HL-60/S4 treated with retinoic acid at 250 ng/mL for 4 days and 3 days (cell line): Measurements from ENCODE around the gene MGAT5B.

Experiments
- in situ Hi-C: fragments of 300-500 bp; cut with MboI; formaldehyde crosslinking; loops from 2 replicates; pipeline ENCODE4 v1.7.0; 2022; ENCODE audit warnings: low sequenced_read_pairs

MGAT5B gene

DNA sequence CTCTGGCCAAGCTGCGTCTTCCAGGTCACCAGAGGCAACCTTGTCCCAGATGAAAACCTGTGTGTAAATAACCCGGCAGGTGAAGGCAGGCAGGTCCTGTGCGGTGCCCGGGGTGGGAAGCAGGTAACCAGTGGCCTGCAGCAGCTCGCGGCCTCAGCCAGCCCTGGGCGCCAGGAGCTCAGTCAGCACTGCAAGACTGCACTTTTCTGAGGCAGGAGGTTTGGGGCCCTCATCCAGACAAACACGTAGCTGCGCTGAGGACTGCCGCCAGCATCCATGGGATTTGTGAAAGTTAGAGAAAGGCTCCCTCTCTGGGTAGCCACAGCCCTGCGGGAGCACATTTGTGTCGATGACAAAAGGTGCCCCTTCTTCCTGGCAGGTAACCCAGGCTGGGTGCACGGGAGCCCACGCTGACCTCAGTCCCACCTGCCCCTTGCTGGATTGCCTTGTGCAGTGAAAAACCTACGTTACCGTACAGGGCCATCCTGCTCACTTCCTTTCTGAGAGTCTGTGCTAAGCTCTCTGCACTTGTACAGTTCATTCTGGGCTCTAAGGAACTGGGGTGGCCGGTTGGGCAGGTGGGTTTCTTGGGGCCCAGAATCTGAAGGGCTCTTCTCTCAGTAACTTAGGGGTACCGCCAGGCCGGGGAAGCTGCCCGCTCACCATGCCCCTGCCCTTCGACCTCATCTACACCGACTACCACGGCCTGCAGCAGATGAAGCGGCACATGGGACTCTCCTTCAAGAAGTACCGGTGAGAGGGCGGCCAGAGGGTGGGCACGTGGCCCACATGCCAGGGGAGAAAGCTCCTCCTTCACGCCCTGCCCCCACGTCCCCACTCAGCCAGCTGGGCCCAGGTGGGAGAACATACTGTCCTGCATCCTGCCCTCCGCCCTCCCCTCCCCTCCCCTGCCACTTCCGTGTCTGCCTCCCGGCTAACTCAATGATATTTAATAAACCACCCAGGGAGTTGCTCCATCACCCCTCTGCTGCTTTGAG is 56.4 kb downstream of the MGAT5B start:
- in situ Hi-C loops = no loop called here

GRCh38 chr17:76925441-76925891 is 57.3 kb downstream of the MGAT5B start:
- in situ Hi-C loops = no loop called here

- in situ Hi-C loops = no loop called here
Measured at GRCh38 chr17:76926237-76926866, 58.1 kb downstream of the MGAT5B start.

- in situ Hi-C loops = no loop called here
Measured at GRCh38 chr17:76927577-76927976, 59.4 kb downstream of the MGAT5B start.

GRCh38 chr17:76927982-76928381 is 59.8 kb downstream of the MGAT5B start:
- in situ Hi-C loops = no loop called here

DNA sequence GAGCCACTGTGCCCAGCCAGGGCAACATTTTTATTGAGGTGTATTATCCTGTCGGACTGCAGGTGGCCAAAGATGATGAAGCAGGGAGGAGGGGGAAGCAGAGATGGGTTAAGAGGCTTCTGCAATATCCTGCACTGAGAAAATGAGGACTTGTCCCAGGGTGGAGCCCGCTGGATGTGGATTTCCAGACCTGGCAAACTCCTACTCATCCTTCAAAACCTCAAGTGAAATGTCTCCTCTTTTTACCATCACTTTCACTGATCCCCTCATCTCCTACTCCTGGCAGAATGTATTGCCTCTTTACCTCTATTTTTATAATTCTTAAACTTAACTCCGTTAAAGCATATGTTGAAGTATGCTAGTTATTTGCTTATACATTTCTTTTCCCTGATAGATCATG is 60.9 kb downstream of the MGAT5B start:
- in situ Hi-C loops = no loop called here

DNA sequence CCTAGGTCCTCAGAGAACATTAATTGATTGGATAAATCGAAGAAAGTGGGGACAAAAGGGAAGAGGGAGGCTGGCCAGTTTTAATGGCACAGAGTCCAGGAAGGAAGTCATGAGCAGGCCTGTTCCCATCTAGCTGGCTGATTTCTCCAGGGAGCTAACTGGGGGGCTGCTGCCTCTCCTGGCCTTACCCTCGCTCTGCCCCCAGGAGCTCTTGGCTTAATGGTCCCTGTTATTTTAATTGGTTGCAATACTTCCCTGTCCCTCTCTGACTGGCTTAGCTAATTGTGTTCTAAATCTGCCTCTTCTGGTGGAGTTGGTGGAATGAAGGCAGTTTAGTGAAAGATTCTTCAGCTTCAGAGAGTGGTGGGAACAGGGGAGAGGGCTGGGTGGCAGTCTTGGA is 61.4 kb downstream of the MGAT5B start:
- in situ Hi-C loops = no loop called here

DNA sequence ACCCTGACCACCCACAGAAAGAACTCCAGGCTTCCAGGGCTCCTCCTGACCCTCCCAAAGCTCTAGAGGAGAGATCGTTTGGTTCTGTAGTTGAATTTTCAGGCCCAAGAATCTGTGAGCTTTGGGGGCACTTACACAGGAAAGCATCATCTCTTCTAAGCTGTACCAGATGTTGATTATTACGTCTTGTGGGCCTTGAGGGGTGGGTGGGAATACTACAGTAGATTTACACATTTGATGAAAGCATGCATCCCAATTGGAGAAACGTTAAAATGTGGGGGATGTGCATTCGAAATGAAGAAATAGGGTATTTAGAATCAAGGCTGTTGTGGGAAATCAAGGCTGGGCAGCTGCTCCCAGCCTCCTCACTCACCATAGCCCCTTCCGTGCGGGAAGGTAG is 61.9 kb downstream of the MGAT5B start:
- in situ Hi-C loops = no loop called here

- in situ Hi-C loops = no loop called here
Measured at GRCh38 chr17:76932402-76933333, 64.5 kb downstream of the MGAT5B start.

DNA sequence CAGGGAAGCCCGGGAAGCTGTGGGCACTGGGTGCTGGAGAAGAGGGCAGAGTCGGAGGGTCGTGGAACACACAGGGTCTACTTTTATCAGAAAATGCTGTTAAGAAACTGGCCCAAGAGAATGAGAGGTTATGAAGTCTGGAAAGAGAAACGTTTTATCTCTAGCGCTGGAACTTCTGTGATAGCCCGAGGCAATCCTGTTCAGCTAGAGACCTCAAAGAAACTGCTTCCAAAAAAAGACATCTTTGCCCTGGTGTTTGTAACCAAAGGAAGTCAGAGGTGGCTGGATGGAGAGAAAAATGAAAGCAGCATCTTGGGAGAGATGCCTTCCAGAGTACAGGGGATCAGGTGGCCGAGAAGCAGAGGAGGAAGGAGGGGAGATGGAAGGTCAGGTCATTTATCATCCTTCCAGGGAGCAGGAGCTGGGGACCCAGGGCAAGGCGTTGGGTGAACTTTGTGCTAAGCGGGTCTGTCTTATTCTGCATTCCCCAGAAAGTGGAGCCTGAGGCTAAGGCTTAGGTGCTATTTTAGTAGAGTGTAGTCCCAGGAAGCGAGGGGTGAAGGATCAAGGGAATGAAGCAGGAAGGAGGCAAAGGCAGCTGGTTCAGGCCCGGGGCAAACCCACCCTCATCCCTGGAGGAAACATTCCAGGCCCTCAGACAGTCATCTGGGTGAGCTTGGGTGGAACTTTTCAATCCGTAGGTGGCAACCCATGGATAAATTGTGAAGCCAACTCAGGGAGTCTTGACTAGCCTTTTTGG is 66.5 kb downstream of the MGAT5B start:
- in situ Hi-C loops = no loop called here

- in situ Hi-C loops = no loop called here
Measured at GRCh38 chr17:76935331-76935730, 67.1 kb downstream of the MGAT5B start.

- in situ Hi-C loops = no loop called here
Measured at GRCh38 chr17:76937238-76937637, 69.0 kb downstream of the MGAT5B start.

DNA sequence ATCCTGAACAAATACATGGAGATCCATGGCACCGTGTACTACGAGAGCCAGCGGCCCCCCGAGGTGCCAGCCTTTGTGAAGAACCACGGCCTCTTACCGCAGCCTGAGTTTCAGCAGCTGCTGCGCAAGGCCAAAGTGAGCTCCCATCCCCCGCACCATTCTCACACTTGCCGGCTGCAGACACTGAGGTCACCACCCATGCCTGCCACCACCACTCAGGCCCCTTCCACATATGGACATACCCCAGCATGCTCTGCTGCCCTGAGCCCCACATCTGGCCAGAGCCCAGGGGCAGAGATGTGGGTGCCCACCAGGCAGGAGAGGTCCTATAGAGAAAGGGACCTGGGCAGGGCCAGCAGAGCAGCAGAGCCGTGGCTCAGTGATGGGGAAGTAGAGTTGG is 69.8 kb downstream of the MGAT5B start:
- in situ Hi-C loops = no loop called here

GRCh38 chr17:76940295-76940694 is 72.1 kb downstream of the MGAT5B start:
- in situ Hi-C loops = no loop called here

- in situ Hi-C loops = no loop called here
Measured at GRCh38 chr17:76940738-76941350, 72.6 kb downstream of the MGAT5B start.

DNA sequence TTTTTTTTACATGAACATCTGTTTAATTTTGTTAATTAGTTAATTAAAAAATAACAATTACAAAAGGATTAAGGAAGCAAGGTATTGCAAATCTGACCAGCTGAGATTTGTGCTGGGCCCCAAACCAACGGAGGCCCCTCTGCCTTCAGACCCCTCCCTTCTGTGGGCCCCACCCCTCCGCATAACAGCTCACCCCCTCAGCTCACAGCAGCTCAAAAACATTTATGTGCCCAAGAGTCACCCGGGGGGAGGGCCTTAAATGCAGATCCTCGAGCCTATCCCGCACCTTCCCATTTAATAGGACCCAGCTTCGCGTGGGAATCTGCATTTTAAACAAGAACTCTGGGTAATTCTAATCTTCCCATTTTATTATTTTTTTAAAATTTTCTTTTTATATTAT is 75.0 kb downstream of the MGAT5B start:
- in situ Hi-C loops = no loop called here

- in situ Hi-C loops = no loop called here
Measured at GRCh38 chr17:76943781-76944213, 75.6 kb downstream of the MGAT5B start.

DNA sequence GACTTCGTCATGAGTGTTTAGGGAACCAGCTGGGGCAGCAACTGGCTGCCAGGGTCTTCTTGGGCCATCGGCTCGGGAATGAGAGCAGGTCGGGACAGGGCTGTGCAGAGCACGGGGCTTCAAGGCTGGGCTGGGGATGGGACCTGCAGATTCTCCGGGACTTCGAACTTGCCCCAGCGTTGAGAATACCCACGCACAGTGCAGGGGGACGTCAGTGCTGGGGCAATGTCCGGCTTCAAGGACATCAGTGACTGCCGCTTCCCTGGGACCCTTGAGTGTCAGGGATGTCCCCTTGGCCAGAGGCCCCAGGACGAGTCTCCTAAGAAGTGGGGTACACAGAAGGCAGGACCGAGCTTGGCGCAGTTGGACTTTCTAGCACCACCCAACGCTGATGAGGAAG is 76.3 kb downstream of the MGAT5B start:
- in situ Hi-C loops = no loop called here

DNA sequence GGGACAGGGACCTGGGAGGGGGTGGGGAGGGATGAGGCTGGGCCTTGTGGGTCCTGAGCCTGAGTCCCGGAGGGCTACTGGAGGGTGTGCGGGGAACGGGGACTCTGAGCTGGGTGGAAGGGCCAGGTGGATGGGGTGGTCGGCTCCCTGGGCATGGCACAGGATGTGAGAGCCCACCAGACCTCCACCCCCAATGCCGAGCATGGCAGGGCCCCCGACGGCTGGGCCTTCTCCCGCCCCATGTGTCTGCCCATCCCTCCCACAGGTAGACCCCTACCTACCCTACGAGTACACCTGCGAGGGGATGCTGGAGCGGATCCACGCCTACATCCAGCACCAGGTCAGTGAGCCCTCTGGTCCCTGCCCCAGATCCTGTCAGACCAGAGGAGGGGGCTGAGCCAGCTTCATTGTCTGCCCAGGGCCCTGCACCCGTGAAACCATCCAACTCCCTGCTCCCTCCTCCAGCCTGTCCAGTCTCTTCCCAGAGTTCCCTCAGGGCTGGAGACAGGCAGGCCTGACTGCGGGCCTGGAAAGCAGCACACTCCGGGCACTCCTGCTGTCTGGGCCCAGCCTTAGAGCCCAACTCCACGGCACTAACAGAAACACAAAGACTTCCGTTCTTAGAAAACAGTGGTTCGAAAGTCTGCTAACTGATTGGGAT is 78.0 kb downstream of the MGAT5B start:
- in situ Hi-C loops = no loop called here
